ENCODE measurements around the gene ADGRD2. TPM values are rescaled to one million over a fixed set of nuclear protein-coding genes. Genes with fewer than 3 reads are reported as not detected.

The ADGRD2 gene
- total and polyA plus RNA-seq, 9 of the 15 experiments (the other 6 are each of a cell fraction or from before 2014, with no cell fraction given): not detected

DNA sequence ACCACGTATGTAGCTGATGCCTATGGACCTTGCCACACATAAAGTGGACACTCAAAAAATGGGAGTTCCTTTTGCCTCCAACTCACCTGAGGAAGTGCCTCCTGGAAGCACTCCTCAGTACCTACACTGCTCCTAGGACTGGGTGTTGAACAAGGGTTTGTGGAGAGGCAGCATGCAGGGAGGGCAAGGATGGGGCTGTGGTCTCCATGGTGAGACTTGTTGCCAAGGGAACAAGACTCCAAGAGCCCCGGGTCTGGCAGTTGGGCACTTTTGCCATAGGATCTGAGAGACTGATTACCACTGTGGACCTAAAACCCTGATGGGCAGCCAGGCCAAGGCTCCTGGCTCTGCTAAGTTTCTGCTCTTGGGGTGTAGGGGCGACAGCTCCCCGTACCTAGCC lies 63.9 kb downstream of the ADGRD2 start:
- no peak for TF ChIP-seq NR4A1 (CRISPR knock-in tag; IDR thresholded peaks at IDR 0.05)
- no peak for TF ChIP-seq NR4A1 (tag; IDR thresholded peaks at IDR 0.05)
- TF ChIP-seq POLR2AphosphoS2 (IDR thresholded peaks at IDR 0.05; ENCODE audit: low read length): no peak
- TF ChIP-seq, protein P1, sequence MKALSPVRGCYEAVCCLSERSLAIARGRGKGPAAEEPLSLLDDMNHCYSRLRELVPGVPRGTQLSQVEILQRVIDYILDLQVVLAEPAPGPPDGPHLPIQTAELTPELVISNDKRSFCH (CRISPR knock-in tag; IDR thresholded peaks at IDR 0.05): no peak
- TF ChIP-seq, protein P1 (tag; IDR thresholded peaks at IDR 0.05): no peak
- no peak for TF ChIP-seq NR2C2 (CRISPR knock-in tag; IDR thresholded peaks at IDR 0.05)
- TF ChIP-seq NR2C2 (tag; IDR thresholded peaks at IDR 0.05): no peak
- no peak for TF ChIP-seq HDGF (IDR thresholded peaks at IDR 0.05)
- TF ChIP-seq EP300 (IDR thresholded peaks at IDR 0.05; ENCODE audit: low read length): no peak
- no peak for TF ChIP-seq SP1 (CRISPR knock-in tag; IDR thresholded peaks at IDR 0.05)
- TF ChIP-seq MYNN (IDR thresholded peaks at IDR 0.05): peak; percentile 50; the same call in 1 of the 2 replicates
- no peak for TF ChIP-seq MYNN (CRISPR knock-in tag; IDR thresholded peaks at IDR 0.05)
- TF ChIP-seq ZNF644 (tag; IDR thresholded peaks at IDR 0.05; ENCODE audit: low read depth): no peak
- no peak for TF ChIP-seq ZNF232 (CRISPR knock-in tag; IDR thresholded peaks at IDR 0.05)
- no peak for TF ChIP-seq ZNF24 (IDR thresholded peaks at IDR 0.05)
- TF ChIP-seq RFX1 (IDR thresholded peaks at IDR 0.05): peak; percentile 77; the same call in 1 of the 2 replicates
- TF ChIP-seq NBN (IDR thresholded peaks at IDR 0.05; ENCODE audit: low read depth): no peak
- no peak for TF ChIP-seq ZBTB12 (CRISPR knock-in tag; IDR thresholded peaks at IDR 0.05)
- H3K4me2 ChIP-seq (ENCODE audit: insufficient read depth, low read length): no peak overlapping the region
- no peak overlapping the region for H3K4me3 ChIP-seq
- no peaks in the 10 kb centered on the region for H3K9me3 ChIP-seq (replicated peaks; ENCODE audit: control insufficient read depth, insufficient read depth, low read depth, low read length)
- H3K36me3 ChIP-seq (ENCODE audit: control insufficient read depth, insufficient read depth, low read length): peaks cover under 1% of the 10 kb centered on the region; the same call in 1 of the 3 replicates
- no TSS peak for BruUV-seq (replicated peaks)
- CTCF ChIA-PET (ENCODE audit: low intra/inter-chr PET ratio): no interaction called here
- H3K9ac ChIP-seq (ENCODE audit: insufficient read depth in 1 of 2, low read depth in 2 of 2, low read length in 2 of 2): no peak overlapping the region
- POLR2A ChIA-PET: interaction anchor here (0.7 kb wide), 1 partner anchor 126 kb away, joined by 3 read pairs; no protein-coding TSS in a partner anchor
- H3K79me2 ChIP-seq (ENCODE audit: control insufficient read depth, insufficient read depth, low read length): no peaks in the 10 kb centered on the region
- in situ Hi-C loops (cut with MboI): no loop called here
- H3K4me1 ChIP-seq (replicated peaks in 1 of 2; ENCODE audit: control insufficient read depth in 2 of 2, insufficient read depth in 2 of 2, low read length in 2 of 2): peaks cover 30 to 31% of the 10 kb centered on the region in 2 experiments
- ATAC-seq: no peak
- no peak overlapping the region for H2AFZ ChIP-seq (ENCODE audit: low read depth, low read length)
- intact Hi-C loops (cut with micrococcal nuclease): no loop called here
- no peaks in the 10 kb centered on the region for H3K9me1 ChIP-seq (ENCODE audit: control insufficient read depth, insufficient read depth, low read length)
- DNase-seq (ENCODE audit: extremely low read depth in 1 of 4, low spot score in 3 of 4): no peak
- WGBS (ENCODE audit: insufficient coverage, low coverage, missing lambda C conversion rate): 84% methylated on average over 4 of the region's 4 CpGs
- no peak overlapping the region for H3K27ac ChIP-seq (ENCODE audit: extremely low read depth, low read depth, low read length)
- no peaks in the 10 kb centered on the region for H4K20me1 ChIP-seq (replicated peaks; ENCODE audit: control insufficient read depth, insufficient read depth, low read length)
- FAIRE-seq: no peak
- H3K27me3 ChIP-seq (ENCODE audit: control insufficient read depth in 2 of 2, insufficient read depth in 2 of 2, low read length in 2 of 2): no peaks in the 10 kb centered on the region

Measured in K562 (cell line).